Tibial nerve (tissue), 4 donors: Measurements from ENCODE around the gene CLIP4. TPM values are rescaled to one million over a fixed set of nuclear protein-coding genes. Genes with fewer than 3 reads are reported as not detected.

Experiments used
- DNase-seq, 2 donors: peaks; one replicate each; pipeline ENCODE4 v3.0.0-alpha.2; 2019; ENCODE audit warnings: low spot score in 2 of 2
- H3K27ac ChIP-seq, 4 donors: fragments of 200-600 bp; sonication (generic) in 3 of 4; one replicate each; pipeline ENCODE4 v1.5.1; 2017 to 2019; ENCODE audit warnings: mild to moderate bottlenecking in 1 of 4
- H3K27me3 ChIP-seq, 2 donors: fragments of 200-600 bp; sonication (generic) in 1 of 2; one replicate each; pipeline versions ENCODE4 v1.5.1 to v1.6.0; 2017 to 2019
- H3K36me3 ChIP-seq, 3 donors: fragments of 200-600 bp; sonication (generic); one replicate each; pipeline ENCODE4 v1.5.1; 2018 to 2019
- H3K4me1 ChIP-seq, 4 donors: fragments of 200-600 bp; sonication (generic) in 3 of 4; one replicate each; pipeline ENCODE4 v1.5.1; 2017 to 2019
- H3K4me3 ChIP-seq, 4 donors: fragments of 200-600 bp; sonication (generic) in 3 of 4; one replicate each; pipeline ENCODE4 v1.5.1; 2017 to 2019; ENCODE audit warnings: mild to moderate bottlenecking in 1 of 4, moderate library complexity in 1 of 4
- H3K9me3 ChIP-seq, 4 donors: fragments of 200-600 bp; sonication (generic) in 3 of 4; one replicate each; pipeline ENCODE4 v1.5.1; 2017 to 2019
- CTCF ChIP-seq, 5 experiments: fragments of 200-600 bp in 3 of 5; fragments of 450-650 bp in 2 of 5; sonication (generic) in 3 of 5; IDR thresholded peaks; one replicate each; pipeline ENCODE4 v1.5.1; 2016 to 2019; ENCODE audit warnings: antibody characterized with exemption in 5 of 5, mild to moderate bottlenecking in 3 of 5, moderate library complexity in 2 of 5
- EP300 ChIP-seq, 2 donors: sonication (generic); formaldehyde crosslinking; IDR thresholded peaks; one replicate each; pipeline ENCODE4 v1.6.1; 2017; ENCODE audit warnings: antibody characterized with exemption in 2 of 2, mild to moderate bottlenecking in 1 of 2
- POLR2A ChIP-seq, 2 donors: fragments of 450-650 bp; IDR thresholded peaks; one replicate each; pipeline ENCODE4 v1.6.1; 2017; ENCODE audit warnings: antibody characterized with exemption in 2 of 2, mild to moderate bottlenecking in 2 of 2, moderate library complexity in 2 of 2
- WGBS, 2 donors: methylation state at CpG; one replicate each; pipeline ENCODE4 v1.1.5; 2018; 5-methylcytosine and 5-hydroxymethylcytosine counted together
- total RNA-seq, 4 donors: library from RNA; depleted of rRNA; stranded (reverse); fragments of >200 nt; gene quantifications; one replicate each; pipeline ENCODE4 v1.1.0, GENCODE V29; 2016

Gene CLIP4
- total RNA-seq, 4 donors from 2014 or later, result 71.4 to 98.6 (median 91.2) TPM

GRCh38 chr2:29110916-29111535 is 4.2 kb upstream of the CLIP4 start:
- no peak for DNase-seq
- no peaks in the 10 kb centered on the region for H3K27me3 ChIP-seq
- H3K4me1 ChIP-seq, result peaks cover 0 to 24% (median 18%) of the 10 kb centered on the region in 4 donors
- H3K9me3 ChIP-seq, result no peaks in the 10 kb centered on the region
- H3K4me3 ChIP-seq, result no peak overlapping the region
- WGBS, 2 donors, result 73 to 74% methylated on average over 4 of the region's 4 CpGs
- no peaks in the 10 kb centered on the region for H3K36me3 ChIP-seq
- TF ChIP-seq CTCF (IDR thresholded peaks at IDR 0.05), result no peak
- TF ChIP-seq POLR2A (IDR thresholded peaks at IDR 0.05), result no peak
- TF ChIP-seq EP300 (IDR thresholded peaks at IDR 0.05), result no peak
- peak overlapping the region in 2 of 4 donors; percentile 3 to 13 for H3K27ac ChIP-seq

- Histone ChIP-seq H3K36me3 (no peaks in the 10 kb centered on the region), H3K9me3 (no peaks in the 10 kb centered on the region), H3K27ac (peak overlapping the region in 2 of 4 donors; percentile 99), H3K4me1 (peaks cover 0 to 28% (median 20%) of the 10 kb centered on the region in 4 donors), H3K27me3 (no peaks in the 10 kb centered on the region), H3K4me3 (no peak overlapping the region)
- TF ChIP-seq EP300 (IDR thresholded peaks at IDR 0.05) (no peak), CTCF (IDR thresholded peaks at IDR 0.05) (no peak), POLR2A (IDR thresholded peaks at IDR 0.05) (no peak)
- no peak for DNase-seq
Observed at GRCh38 chr2:29112379-29112778, 2.8 kb upstream of the CLIP4 start.

- Histone ChIP-seq H3K27me3 (no peaks in the 10 kb centered on the region), H3K9me3 (no peaks in the 10 kb centered on the region), H3K4me1 (peaks cover 0 to 36% (median 21%) of the 10 kb centered on the region in 4 donors), H3K4me3 (no peak overlapping the region), H3K27ac (peak overlapping the region in 3 of 4 donors; percentile 90 to 99 (median 99)), H3K36me3 (no peaks in the 10 kb centered on the region)
- no peak for DNase-seq
- TF ChIP-seq EP300 (IDR thresholded peaks at IDR 0.05), result no peak
- no peak for TF ChIP-seq POLR2A (IDR thresholded peaks at IDR 0.05)
- TF ChIP-seq CTCF (IDR thresholded peaks at IDR 0.05), result no peak
- WGBS, 2 donors, result 54 to 65% methylated on average over 5 of the region's 5 CpGs
Observed at GRCh38 chr2:29113027-29113686, 2.1 kb upstream of the CLIP4 start.

- TF ChIP-seq EP300 (IDR thresholded peaks at IDR 0.05), result peak in 1 of 2 donors; percentile 64
- no peak for TF ChIP-seq CTCF (IDR thresholded peaks at IDR 0.05)
- Histone ChIP-seq H3K27ac (peak overlapping the region; percentile 90 to 99 (median 96)), H3K27me3 (no peaks in the 10 kb centered on the region), H3K36me3 (no peaks in the 10 kb centered on the region), H3K9me3 (no peaks in the 10 kb centered on the region), H3K4me3 (no peak overlapping the region), H3K4me1 (peaks cover 0 to 44% (median 24%) of the 10 kb centered on the region in 4 donors)
- DNase-seq, result peak; percentile 47 to 74
- 24 to 39% methylated on average over 4 of the region's 4 CpGs for WGBS, 2 donors
Observed at GRCh38 chr2:29113891-29114321, 1.3 kb upstream of the CLIP4 start.

- DNase-seq, result no peak
- H3K27ac ChIP-seq, result peak overlapping the region; percentile 90 to 99 (median 96)
- 79 to 82% methylated on average over 10 of the region's 10 CpGs for WGBS, 2 donors
Observed at GRCh38 chr2:29114586-29114945, 649 bp upstream of the CLIP4 start.

More at GRCh38 chr2:29114586-29114945, 649 bp upstream of the CLIP4 start:
- Histone ChIP-seq H3K36me3 (no peaks in the 10 kb centered on the region), H3K9me3 (no peaks in the 10 kb centered on the region), H3K4me3 (peak overlapping the region in 3 of 4 donors; percentile 70 to 97 (median 78)), H3K27me3 (no peaks in the 10 kb centered on the region), H3K4me1 (peaks cover 0 to 50% (median 27%) of the 10 kb centered on the region in 4 donors)
- TF ChIP-seq CTCF (IDR thresholded peaks at IDR 0.05) (no peak), EP300 (IDR thresholded peaks at IDR 0.05) (no peak), POLR2A (IDR thresholded peaks at IDR 0.05) (no peak)
